GM23338 (cell line): ENCODE data around the gene HRC.

Source experiments
- CREB1 ChIP-seq: fragments of 250-450 bp; sonication (Bioruptor Pico); IDR thresholded peaks from 2 replicates; pipeline ENCODE4 v1.5.0; 2020; ENCODE audit warnings: low read depth, mild to moderate bottlenecking, moderate library complexity
- CTCF ChIP-seq, 2 experiments: fragments of 200-600 bp in 1 of 2; sonication (generic) in 1 of 2; conservative IDR thresholded peaks; 2 replicates each; pipeline versions ENCODE4 v1.5.1 to v1.6.1; 2016 to 2017; ENCODE audit warnings: antibody characterized with exemption in 2 of 2, low read depth in 2 of 2, mild to moderate bottlenecking in 2 of 2, moderate library complexity in 1 of 2
- EZH2 ChIP-seq: fragments of 200-600 bp; sonication (generic); IDR thresholded peaks from one replicate; pipeline ENCODE4 v1.8.0; 2017; ENCODE audit warnings: antibody characterized with exemption, mild to moderate bottlenecking, low read depth; ENCODE audit not compliant: unreplicated experiment
- EZH2phosphoT487 ChIP-seq: fragments of 200-600 bp; sonication (generic); IDR thresholded peaks from one replicate; pipeline ENCODE4 v1.8.1; 2018; ENCODE audit warnings: antibody characterized with exemption; ENCODE audit not compliant: unreplicated experiment
- NANOG ChIP-seq: IDR thresholded peaks from 2 replicates; pipeline ENCODE4 v1.6.1; 2016; ENCODE audit warnings: antibody characterized with exemption, borderline replicate concordance
- POLR2AphosphoS5 ChIP-seq: IDR thresholded peaks from 2 replicates; pipeline ENCODE4 v1.6.1; 2016; ENCODE audit warnings: antibody characterized with exemption, low read depth
- TF ChIP-seq, protein P1 (sequence below): IDR thresholded peaks from one replicate; pipeline ENCODE4 v1.6.1; 2018; ENCODE audit warnings: antibody characterized with exemption; ENCODE audit not compliant: unreplicated experiment
- TF ChIP-seq, protein P2 (sequence below): fragments of 250-450 bp; sonication (Bioruptor Pico); IDR thresholded peaks from 2 replicates; pipeline ENCODE4 v1.5.0; 2020; ENCODE audit warnings: mild to moderate bottlenecking, moderate library complexity

- TF ChIP-seq CTCF (conservative IDR thresholded peaks at IDR 0.05; ENCODE audit: low read depth in 2 of 2) (no peak), POLR2AphosphoS5 (no peak), EZH2 (no peak), EZH2phosphoT487 (no peak), CREB1 (CRISPR knock-in tag) (no peak), NANOG (no peak)
- TF ChIP-seq, protein P1, sequence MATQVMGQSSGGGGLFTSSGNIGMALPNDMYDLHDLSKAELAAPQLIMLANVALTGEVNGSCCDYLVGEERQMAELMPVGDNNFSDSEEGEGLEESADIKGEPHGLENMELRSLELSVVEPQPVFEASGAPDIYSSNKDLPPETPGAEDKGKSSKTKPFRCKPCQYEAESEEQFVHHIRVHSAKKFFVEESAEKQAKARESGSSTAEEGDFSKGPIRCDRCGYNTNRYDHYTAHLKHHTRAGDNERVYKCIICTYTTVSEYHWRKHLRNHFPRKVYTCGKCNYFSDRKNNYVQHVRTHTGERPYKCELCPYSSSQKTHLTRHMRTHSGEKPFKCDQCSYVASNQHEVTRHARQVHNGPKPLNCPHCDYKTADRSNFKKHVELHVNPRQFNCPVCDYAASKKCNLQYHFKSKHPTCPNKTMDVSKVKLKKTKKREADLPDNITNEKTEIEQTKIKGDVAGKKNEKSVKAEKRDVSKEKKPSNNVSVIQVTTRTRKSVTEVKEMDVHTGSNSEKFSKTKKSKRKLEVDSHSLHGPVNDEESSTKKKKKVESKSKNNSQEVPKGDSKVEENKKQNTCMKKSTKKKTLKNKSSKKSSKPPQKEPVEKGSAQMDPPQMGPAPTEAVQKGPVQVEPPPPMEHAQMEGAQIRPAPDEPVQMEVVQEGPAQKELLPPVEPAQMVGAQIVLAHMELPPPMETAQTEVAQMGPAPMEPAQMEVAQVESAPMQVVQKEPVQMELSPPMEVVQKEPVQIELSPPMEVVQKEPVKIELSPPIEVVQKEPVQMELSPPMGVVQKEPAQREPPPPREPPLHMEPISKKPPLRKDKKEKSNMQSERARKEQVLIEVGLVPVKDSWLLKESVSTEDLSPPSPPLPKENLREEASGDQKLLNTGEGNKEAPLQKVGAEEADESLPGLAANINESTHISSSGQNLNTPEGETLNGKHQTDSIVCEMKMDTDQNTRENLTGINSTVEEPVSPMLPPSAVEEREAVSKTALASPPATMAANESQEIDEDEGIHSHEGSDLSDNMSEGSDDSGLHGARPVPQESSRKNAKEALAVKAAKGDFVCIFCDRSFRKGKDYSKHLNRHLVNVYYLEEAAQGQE, result no peak
- TF ChIP-seq, protein P2, sequence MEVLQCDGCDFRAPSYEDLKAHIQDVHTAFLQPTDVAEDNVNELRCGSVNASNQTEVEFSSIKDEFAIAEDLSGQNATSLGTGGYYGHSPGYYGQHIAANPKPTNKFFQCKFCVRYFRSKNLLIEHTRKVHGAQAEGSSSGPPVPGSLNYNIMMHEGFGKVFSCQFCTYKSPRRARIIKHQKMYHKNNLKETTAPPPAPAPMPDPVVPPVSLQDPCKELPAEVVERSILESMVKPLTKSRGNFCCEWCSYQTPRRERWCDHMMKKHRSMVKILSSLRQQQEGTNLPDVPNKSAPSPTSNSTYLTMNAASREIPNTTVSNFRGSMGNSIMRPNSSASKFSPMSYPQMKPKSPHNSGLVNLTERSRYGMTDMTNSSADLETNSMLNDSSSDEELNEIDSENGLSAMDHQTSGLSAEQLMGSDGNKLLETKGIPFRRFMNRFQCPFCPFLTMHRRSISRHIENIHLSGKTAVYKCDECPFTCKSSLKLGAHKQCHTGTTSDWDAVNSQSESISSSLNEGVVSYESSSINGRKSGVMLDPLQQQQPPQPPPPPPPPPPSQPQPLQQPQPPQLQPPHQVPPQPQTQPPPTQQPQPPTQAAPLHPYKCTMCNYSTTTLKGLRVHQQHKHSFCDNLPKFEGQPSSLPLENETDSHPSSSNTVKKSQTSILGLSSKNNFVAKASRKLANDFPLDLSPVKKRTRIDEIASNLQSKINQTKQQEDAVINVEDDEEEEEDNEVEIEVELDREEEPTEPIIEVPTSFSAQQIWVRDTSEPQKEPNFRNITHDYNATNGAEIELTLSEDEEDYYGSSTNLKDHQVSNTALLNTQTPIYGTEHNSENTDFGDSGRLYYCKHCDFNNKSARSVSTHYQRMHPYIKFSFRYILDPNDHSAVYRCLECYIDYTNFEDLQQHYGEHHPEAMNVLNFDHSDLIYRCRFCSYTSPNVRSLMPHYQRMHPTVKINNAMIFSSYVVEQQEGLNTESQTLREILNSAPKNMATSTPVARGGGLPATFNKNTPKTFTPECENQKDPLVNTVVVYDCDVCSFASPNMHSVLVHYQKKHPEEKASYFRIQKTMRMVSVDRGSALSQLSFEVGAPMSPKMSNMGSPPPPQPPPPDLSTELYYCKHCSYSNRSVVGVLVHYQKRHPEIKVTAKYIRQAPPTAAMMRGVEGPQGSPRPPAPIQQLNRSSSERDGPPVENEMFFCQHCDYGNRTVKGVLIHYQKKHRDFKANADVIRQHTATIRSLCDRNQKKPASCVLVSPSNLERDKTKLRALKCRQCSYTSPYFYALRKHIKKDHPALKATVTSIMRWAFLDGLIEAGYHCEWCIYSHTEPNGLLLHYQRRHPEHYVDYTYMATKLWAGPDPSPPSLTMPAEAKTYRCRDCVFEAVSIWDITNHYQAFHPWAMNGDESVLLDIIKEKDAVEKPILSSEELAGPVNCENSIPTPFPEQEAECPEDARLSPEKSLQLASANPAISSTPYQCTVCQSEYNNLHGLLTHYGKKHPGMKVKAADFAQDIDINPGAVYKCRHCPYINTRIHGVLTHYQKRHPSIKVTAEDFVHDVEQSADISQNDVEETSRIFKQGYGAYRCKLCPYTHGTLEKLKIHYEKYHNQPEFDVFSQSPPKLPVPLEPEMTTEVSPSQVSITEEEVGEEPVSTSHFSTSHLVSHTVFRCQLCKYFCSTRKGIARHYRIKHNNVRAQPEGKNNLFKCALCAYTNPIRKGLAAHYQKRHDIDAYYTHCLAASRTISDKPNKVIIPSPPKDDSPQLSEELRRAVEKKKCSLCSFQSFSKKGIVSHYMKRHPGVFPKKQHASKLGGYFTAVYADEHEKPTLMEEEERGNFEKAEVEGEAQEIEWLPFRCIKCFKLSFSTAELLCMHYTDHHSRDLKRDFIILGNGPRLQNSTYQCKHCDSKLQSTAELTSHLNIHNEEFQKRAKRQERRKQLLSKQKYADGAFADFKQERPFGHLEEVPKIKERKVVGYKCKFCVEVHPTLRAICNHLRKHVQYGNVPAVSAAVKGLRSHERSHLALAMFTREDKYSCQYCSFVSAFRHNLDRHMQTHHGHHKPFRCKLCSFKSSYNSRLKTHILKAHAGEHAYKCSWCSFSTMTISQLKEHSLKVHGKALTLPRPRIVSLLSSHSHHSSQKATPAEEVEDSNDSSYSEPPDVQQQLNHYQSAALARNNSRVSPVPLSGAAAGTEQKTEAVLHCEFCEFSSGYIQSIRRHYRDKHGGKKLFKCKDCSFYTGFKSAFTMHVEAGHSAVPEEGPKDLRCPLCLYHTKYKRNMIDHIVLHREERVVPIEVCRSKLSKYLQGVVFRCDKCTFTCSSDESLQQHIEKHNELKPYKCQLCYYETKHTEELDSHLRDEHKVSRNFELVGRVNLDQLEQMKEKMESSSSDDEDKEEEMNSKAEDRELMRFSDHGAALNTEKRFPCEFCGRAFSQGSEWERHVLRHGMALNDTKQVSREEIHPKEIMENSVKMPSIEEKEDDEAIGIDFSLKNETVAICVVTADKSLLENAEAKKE (CRISPR knock-in tag), result no peak
These were observed 5.4 kb upstream of the HRC start for GRCh38 chr19:49160450-49161189.
